NCI-H2081 treated with DMSO at 0.1 percent for 48 hours (cell line): Measurements from ENCODE around the gene GGT6.

Source experiments
- DNase-seq: peaks from one replicate; lab custom pipeline; 2025; lab: John Stamatoyannopoulos, UW

Gene GGT6

GRCh38 chr17:4539025-4539424 is 21.4 kb downstream of the GGT6 start:
- DNase-seq, result no peak

DNA sequence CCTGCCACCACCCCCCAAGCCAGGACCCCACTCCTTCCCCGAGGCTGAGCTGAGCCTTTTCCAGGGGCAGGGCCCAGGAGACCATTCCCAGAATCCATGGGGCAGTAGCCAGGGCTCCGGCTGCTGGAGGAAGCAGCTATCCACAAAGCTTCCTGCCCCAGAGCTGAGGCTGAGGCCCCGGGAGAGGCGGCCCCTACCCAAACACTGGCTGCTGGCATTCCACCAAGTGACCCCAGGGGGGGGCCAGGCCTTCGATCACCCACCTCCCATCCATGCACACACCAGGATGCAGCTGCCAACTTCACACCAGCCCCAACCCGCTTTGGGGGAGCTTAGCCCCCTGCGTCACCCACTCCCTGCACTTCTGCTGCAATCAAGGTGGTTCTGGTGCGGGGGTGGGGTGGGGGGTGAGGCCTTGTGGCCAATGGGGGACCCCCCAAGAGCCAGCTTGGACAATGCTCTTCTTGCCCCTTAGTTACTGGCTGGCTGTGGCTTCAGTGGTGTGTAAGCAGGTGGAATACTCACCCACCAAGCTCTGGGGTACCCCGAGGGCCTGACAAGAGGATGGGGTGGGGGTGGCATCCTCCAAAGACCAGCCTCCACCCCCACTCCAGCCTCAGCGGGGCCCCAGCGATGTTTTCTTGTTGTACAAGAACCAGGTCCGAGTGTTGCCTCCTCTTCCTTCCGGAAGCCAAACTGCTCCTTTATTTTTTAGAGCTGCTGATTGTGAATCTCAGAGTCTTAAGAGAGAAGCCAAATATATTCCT is 22.0 kb downstream of the GGT6 start:
- no peak for DNase-seq

DNA sequence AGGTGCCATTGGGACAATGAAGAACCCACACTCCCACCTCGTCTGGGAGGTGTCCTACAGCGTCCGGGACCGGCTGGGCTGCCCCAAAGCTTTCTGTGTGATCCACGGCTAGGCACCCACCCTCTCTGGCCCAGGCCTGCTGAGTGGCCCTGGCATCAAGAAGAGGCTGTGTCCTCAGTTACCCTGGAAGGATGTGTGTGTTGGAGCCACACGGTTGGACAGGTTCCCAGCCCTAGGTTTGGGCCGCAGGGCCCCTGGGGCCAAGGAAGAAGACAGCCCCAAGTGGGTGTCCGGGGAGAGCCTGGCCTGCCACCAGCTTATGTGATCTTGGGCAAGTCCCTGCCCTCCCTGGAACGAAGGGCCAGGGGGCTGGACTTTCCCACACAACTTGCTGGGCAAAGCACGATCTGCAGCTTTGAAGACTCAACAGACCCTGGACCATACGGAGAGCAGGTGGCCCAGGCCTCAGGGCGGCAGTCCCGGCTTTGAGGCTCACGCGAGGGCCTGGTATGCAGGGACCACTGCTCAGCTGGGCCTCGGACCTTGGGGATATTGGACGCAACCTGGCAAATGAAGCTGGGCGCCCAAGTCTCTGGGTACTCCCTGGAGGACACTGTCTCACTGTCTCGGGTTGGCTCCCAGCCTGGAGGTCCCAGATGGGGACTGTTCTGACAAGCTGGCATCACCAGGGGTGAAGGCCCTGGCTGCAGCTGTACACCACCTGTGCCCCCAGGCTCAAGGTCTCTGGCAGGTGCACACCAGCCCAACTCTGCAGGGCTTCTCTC is 22.7 kb downstream of the GGT6 start:
- no peak for DNase-seq

DNA sequence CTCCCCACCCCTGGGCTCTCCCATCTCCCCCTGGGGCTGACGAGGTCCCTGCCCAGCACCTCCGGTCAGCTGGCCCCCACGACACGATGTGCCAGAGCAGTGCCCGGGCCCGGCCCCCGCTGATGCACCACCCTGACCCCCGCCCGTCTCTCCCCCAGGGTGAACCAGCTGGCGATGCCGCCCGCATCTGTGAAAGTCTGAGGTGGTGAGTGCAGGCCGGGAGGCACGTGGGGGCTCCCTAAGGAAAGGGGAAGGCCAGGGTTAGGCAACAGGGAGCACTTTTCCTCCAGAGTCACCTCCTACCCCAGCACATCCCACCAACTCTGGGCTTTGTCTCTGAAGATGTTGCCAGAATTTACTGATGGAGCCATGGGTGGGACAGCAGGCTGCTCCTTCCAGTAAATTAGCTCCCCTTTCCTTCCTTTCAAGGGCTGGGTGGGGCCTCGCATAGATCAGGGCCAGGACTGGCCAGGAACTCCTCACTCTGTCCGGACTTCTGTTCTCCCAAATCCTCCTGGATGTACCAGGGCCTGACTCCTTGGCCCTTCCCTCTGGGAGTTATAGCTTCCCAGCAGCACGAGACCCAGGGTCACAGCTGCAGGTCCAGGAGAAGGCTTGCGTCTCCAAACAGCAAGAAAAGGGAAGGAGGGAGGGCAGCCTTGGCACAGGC is 23.5 kb downstream of the GGT6 start:
- DNase-seq, result no peak

- DNase-seq, result no peak
Measured at GRCh38 chr17:4536259-4536741, 24.1 kb downstream of the GGT6 start.

- DNase-seq, result no peak
Measured at GRCh38 chr17:4535667-4536258, 24.6 kb downstream of the GGT6 start.

GRCh38 chr17:4534928-4535666 is 25.3 kb downstream of the GGT6 start:
- no peak for DNase-seq

GRCh38 chr17:4534515-4534914 is 25.9 kb downstream of the GGT6 start:
- no peak for DNase-seq

- DNase-seq, result no peak
Measured at GRCh38 chr17:4533523-4534504, 26.6 kb downstream of the GGT6 start.

- no peak for DNase-seq
Measured at GRCh38 chr17:4532860-4533522, 27.4 kb downstream of the GGT6 start.

DNA sequence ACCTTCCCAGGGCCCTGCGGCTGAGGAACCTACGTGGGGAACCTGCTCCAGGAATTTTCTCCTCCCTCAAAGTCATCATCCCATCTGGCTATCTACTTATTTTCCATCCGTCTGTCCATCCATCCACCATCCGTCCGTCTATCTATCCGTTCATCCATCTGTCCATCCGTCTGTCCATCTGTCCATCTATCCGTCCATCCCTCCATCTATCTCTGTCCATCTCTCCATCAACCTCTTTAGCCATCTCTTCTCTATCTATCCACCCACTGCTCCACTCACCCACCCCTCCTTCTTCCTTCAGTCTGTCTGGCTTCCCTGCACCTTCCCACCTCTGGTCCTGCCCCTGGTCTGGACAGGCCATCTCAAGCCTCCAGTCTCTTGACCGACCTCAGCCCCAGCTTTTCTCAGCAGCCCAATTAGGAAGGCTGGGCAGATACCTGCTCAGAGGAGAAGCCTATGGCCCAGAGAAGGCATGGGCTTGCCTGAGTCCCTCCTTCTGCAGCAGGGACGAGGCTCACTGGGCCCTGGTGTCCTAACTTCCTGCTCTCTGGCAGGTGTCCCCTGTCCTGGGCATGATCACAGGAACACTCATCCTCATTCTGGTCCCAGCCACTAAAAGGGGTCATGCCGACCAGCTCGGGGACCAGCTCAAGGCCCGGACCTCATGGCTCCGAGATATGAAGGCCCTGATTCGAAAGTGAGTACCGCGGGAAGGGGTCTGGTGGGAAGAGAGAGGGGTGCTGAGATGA is 28.2 kb downstream of the GGT6 start:
- no peak for DNase-seq

DNA sequence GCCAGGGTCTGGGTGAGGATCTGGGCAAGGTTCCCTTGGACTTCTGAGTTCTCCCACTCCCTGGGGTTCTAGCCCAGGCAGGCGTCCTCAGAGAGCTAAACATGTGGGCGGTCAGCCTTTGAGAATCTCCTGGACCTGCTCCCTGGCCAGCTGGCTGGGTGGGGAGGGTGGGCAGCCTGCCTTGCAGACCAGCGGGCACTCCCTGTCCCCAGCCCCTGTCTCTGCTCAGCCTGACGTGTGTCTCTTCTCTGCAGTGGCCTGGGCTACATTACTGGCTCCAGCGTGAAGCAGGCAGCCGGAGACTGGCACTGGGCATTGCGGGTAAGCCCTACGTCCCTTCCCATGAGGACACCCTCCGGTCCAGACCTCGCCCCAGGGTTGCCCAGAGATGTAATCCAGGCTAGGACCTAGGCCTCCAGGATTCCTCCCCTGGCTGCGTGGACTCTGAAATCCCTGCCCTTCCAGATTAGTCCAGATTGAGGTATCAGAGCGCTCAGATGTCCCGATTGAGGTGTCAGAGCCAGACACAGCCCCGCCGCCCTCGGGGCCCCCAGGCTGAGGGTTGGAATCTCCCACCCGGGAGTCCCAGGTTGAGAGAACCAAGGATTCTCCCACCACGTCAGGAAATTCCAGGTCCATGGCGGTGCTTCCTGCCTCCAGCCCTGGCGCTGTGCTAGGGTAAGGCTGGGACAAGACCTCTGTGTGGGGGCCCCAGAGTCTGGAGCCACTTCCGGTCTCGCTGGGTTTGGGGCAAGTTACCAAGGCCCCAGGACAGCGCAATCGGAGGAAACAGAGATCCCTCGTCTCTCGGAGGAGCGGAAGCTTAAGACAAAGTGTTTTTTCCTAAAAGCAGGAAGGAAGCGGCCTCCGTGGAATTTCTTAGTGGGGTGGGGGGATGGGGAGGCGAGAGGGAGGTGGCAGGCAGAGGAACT is 29.3 kb downstream of the GGT6 start:
- no peak for DNase-seq

- DNase-seq, result no peak
Measured at GRCh38 chr17:4529533-4530152, 30.7 kb downstream of the GGT6 start.

GRCh38 chr17:4527566-4528125 is 32.7 kb downstream of the GGT6 start:
- DNase-seq, result no peak

- no peak for DNase-seq
Measured at GRCh38 chr17:4527134-4527533, 33.2 kb downstream of the GGT6 start.

DNA sequence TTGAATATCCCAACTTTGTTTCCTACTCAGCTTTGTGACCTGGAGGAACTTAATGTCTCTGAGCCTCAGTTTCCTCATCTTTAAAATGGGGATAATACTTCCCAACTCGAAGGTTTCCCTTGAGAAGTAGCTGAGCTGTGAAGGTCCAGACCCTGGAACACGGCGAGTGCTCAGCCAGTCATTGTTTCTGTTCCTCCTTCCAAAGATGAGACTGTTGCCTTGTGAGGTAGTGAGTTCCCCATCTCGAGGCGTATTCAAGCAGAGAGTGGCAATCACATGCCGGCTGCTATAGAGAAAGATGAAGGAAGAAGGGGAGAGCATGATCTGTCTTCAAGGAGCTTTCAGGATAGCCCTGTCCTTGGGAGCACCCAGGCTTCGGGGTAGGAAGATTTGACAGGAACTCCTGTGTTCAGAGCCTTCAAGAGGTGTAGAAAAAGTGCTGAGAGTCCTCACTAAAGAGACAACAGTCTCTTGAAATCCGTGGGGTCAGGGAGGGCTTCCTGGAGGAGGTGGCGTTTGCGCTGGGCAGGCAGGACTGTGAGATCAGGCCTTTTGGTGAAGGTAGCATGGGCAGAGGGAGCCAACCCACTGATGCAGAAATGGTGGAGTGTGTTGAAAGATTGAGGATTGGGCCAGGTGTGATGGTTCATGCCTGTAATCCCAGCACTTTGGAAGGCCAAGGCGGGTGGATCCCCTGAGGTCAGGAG is 34.5 kb downstream of the GGT6 start:
- no peak for DNase-seq

DNA sequence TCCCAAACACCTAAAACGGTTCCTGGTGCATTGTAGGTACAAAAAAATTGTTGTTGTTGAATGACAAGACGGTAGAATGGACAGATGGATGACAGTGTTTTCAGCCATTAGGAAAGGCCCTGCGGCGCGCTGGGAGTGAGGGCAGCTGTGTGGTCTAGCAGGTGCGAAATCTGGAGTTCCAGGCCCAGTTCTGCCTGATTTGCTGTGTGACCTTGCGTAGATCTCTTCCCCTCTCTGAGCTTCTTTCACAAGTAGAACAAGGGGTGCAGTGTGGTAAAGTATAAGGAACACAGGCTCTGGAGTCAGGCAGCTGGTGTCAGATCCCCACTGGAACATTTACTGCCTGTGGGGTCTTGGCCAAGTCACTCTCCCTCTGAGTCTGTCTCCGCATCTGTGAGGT is 36.4 kb downstream of the GGT6 start:
- DNase-seq, result no peak
